GM23248 (cell line): ENCODE measurements around the gene ORM2.

Source experiments
- EZH2 ChIP-seq: fragments of 200-600 bp; sonication (generic); IDR thresholded peaks from 2 replicates; pipeline ENCODE4 v1.6.1; 2018; ENCODE audit warnings: antibody characterized with exemption, mild to moderate bottlenecking; ENCODE audit not compliant: insufficient read depth, poor library complexity, severe bottlenecking
- EZH2phosphoT487 ChIP-seq: fragments of 200-600 bp; sonication (generic); IDR thresholded peaks from 2 replicates; pipeline ENCODE4 v1.6.1; 2018; ENCODE audit warnings: antibody characterized with exemption, moderate library complexity, mild to moderate bottlenecking, low read depth; ENCODE audit not compliant: insufficient read depth

- no peak for TF ChIP-seq EZH2
- no peak for TF ChIP-seq EZH2phosphoT487
Measured at GRCh38 chr9:114318416-114318815, 11.3 kb upstream of the ORM2 start.
